Endothelial cell of umbilical vein (primary cell): Measurements from ENCODE around the gene HMGCS2.

Experiments used
- CTCF ChIP-seq, 2 donors: IDR thresholded peaks; 1 replicate in 1 of 2; 2 replicates in 1 of 2; pipeline ENCODE4 v1.5.1; 2011; ENCODE audit warnings: low read length in 2 of 2, mild to moderate bottlenecking in 2 of 2, moderate library complexity in 2 of 2, control low read depth in 1 of 2, inconsistent platforms in 1 of 2, low read depth in 1 of 2; ENCODE audit not compliant: insufficient read depth in 1 of 2; ENCODE audit errors: extremely low read depth in 1 of 2
- EZH2 ChIP-seq: IDR thresholded peaks from 2 replicates; pipeline ENCODE4 v1.6.1; 2012; ENCODE audit warnings: borderline replicate concordance, low read depth, mild to moderate bottlenecking, moderate library complexity, low read length, inconsistent platforms; ENCODE audit not compliant: severe bottlenecking
- FOS ChIP-seq: IDR thresholded peaks from 2 replicates; pipeline ENCODE4 v1.6.1; 2011; ENCODE audit warnings: mild to moderate bottlenecking, low read length, moderate library complexity, borderline replicate concordance; ENCODE audit not compliant: insufficient read depth
- GATA2 ChIP-seq: IDR thresholded peaks from 2 replicates; pipeline ENCODE4 v1.7.0; 2011; ENCODE audit warnings: low read depth, mild to moderate bottlenecking, moderate library complexity, mixed read lengths, low read length; ENCODE audit not compliant: insufficient read length, insufficient read depth
- JUN ChIP-seq: IDR thresholded peaks from 2 replicates; pipeline ENCODE4 v1.6.1; 2011; ENCODE audit warnings: borderline replicate concordance, low read depth; ENCODE audit not compliant: insufficient read length, insufficient read depth
- MAX ChIP-seq: IDR thresholded peaks from 2 replicates; pipeline ENCODE4 v1.6.1; 2011; ENCODE audit not compliant: insufficient read depth, insufficient read length
- MYC ChIP-seq: IDR thresholded peaks from one replicate; pipeline ENCODE4 v1.6.1; 2011; ENCODE audit warnings: mild to moderate bottlenecking, low read depth, low read length
- POLR2A ChIP-seq: IDR thresholded peaks from 2 replicates; pipeline ENCODE4 v1.6.1; 2012; ENCODE audit warnings: low read depth, mild to moderate bottlenecking, control low read depth, low read length
- POLR2AphosphoS5 ChIP-seq: IDR thresholded peaks from 2 replicates; pipeline ENCODE4 v1.6.1; 2012; ENCODE audit warnings: low read depth, mild to moderate bottlenecking, control low read depth, low read length, moderate library complexity; ENCODE audit not compliant: insufficient read depth

GRCh38 chr1:119778886-119779560 is 10.3 kb upstream of the HMGCS2 start:
- TF ChIP-seq MYC (no peak), CTCF (IDR thresholded peaks at IDR 0.05; ENCODE audit: extremely low read depth in 1 of 2, insufficient read depth in 1 of 2, low read depth in 1 of 2, low read length in 2 of 2) (no peak), POLR2AphosphoS5 (no peak), POLR2A (no peak), FOS (no peak), EZH2 (no peak), JUN (no peak), MAX (no peak), GATA2 (no peak)
